HepG2 (cell line): ENCODE data around the gene FAM131A. TPM values are rescaled to one million over a fixed set of nuclear protein-coding genes. Genes with fewer than 3 reads are reported as not detected.

Source experiments
- EED ChIP-seq: sonication (generic); formaldehyde crosslinking; IDR thresholded peaks from 2 replicates; pipeline ENCODE4 v1.5.0; 2020; ENCODE audit warnings: mild to moderate bottlenecking, missing genetic modification reagents
- KAT7 ChIP-seq: IDR thresholded peaks from 2 replicates; pipeline ENCODE4 v1.6.1; 2018; ENCODE audit warnings: borderline replicate concordance, missing compliant biosample characterization
- MAX ChIP-seq: IDR thresholded peaks from 2 replicates; pipeline ENCODE4 v1.6.1; 2012; ENCODE audit warnings: inconsistent platforms
- NFE2L2 ChIP-seq: fragments of 150-350 bp; IDR thresholded peaks from 2 replicates; pipeline ENCODE4 v1.6.1; 2014; ENCODE audit warnings: low read length
- POGZ ChIP-seq: sonication (generic); formaldehyde crosslinking; IDR thresholded peaks from 2 replicates; pipeline ENCODE4 v1.4.0; 2020; ENCODE audit warnings: mild to moderate bottlenecking, missing genetic modification reagents
- SSRP1 ChIP-seq: IDR thresholded peaks from 2 replicates; pipeline ENCODE4 v1.6.1; 2016; ENCODE audit warnings: control low read depth
- TFDP2 ChIP-seq: sonication (generic); formaldehyde crosslinking; IDR thresholded peaks from 2 replicates; pipeline ENCODE4 v1.4.0; 2020; ENCODE audit warnings: missing genetic modification reagents
- THAP7 ChIP-seq: sonication (generic); formaldehyde crosslinking; IDR thresholded peaks from 2 replicates; pipeline ENCODE4 v1.8.1; 2023; ENCODE audit warnings: mild to moderate bottlenecking, missing genetic modification reagents
- YEATS2 ChIP-seq: sonication (generic); formaldehyde crosslinking; IDR thresholded peaks from 2 replicates; pipeline ENCODE4 v1.4.0; 2020; ENCODE audit warnings: missing genetic modification reagents, borderline replicate concordance
- ZBTB14 ChIP-seq: sonication (generic); formaldehyde crosslinking; IDR thresholded peaks from 2 replicates; pipeline ENCODE4 v1.4.0; 2020; ENCODE audit warnings: missing genetic modification reagents
- ZNF292 ChIP-seq: sonication (generic); formaldehyde crosslinking; IDR thresholded peaks from 2 replicates; pipeline ENCODE4 v1.8.1; 2022; ENCODE audit warnings: mild to moderate bottlenecking, low read depth, missing genetic modification reagents, borderline replicate concordance
- ZNF512 ChIP-seq: sonication (generic); formaldehyde crosslinking; IDR thresholded peaks from 2 replicates; pipeline ENCODE4 v1.4.0; 2020; ENCODE audit warnings: mild to moderate bottlenecking, missing genetic modification reagents
- ZNF891 ChIP-seq: sonication (generic); formaldehyde crosslinking; IDR thresholded peaks from 2 replicates; pipeline ENCODE4 v1.5.0; 2020; ENCODE audit warnings: mild to moderate bottlenecking, missing genetic modification reagents
- polyA plus RNA-seq, 8 experiments: library from polyadenylated mRNA; depleted of rRNA in 3 of 8; stranded (reverse) in 7 of 8; unstranded in 1 of 8; fragments of >200 nt; fragmentation: Illumina TruSeq in 4 of 8; extraction: Trizol in 4 of 8; gene quantifications; 2 replicates each; pipeline versions ENCODE4 v1.2.1 to v1.2.3, GENCODE V29; 2011 to 2016; ENCODE audit warnings: low read depth in 4 of 8, missing spikeins in 1 of 8, mixed read lengths in 1 of 8; ENCODE audit not compliant: insufficient read depth in 1 of 8
- total RNA-seq, 5 experiments: library from RNA; depleted of rRNA; stranded (reverse); fragments of >200 nt; fragmentation: Illumina TruSeq; extraction: Trizol; gene quantifications; 2 replicates each; pipeline ENCODE4 v1.2.3, GENCODE V29; 2016; ENCODE audit warnings: low read depth in 1 of 5
- TF ChIP-seq, protein P1 (sequence below): sonication (generic); formaldehyde crosslinking; IDR thresholded peaks from 2 replicates; pipeline ENCODE4; 2020; ENCODE audit warnings: missing genetic modification reagents, mild to moderate bottlenecking, borderline replicate concordance
- TF ChIP-seq, protein P2 (sequence below): sonication (generic); formaldehyde crosslinking; IDR thresholded peaks from 2 replicates; pipeline ENCODE4 v1.8.0; 2022; ENCODE audit warnings: missing genetic modification reagents, mild to moderate bottlenecking, moderate library complexity, borderline replicate concordance
- TF ChIP-seq, protein P3 (sequence below): sonication (generic); formaldehyde crosslinking; IDR thresholded peaks from 2 replicates; pipeline ENCODE4 v1.5.1; 2020; ENCODE audit warnings: mild to moderate bottlenecking, moderate library complexity, missing genetic modification reagents

FAM131A gene
- total and polyA plus RNA-seq, 2 of the 13 experiments (the other 11 are each of a cell fraction or from before 2014, with no cell fraction given), result 9.2 to 9.3 TPM

DNA sequence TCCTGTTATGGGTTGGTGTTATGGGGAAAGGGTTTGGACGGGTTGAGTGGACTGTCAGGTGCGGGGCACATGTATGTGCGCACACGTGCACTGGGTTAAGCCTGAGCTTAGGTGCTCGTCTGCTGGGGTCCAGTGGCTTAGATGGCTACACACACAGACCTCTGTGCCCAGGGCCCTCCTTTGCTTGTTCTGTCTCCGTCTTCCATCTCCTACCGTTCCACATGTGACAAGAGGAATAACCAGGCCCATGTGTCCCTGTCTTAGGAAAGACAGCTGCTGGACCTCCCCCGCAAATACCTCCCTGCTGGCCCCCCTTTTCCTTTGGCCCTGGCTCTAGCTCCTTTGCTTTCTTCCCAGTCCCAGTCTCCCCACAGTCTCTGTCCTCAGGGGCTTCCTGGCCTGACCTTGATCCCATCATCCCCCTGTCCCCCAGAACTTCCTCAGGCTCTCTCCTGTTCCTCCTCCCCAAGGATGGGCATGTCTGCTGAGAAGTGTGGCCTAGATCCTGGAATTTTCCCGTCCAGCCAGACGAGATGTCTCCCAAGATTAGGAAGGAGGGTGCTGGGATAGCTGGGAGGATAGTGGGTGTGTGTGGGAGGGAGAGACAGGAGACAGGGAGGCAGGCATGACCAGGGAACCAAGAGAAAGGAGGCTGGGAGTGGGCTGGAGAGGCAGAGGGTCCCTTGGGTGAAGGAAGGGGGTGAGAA lies 41.4 kb downstream of the FAM131A start (continued):
- no peak for TF ChIP-seq YEATS2
- peak; percentile 42; the same call in 1 of the 2 replicates for TF ChIP-seq SSRP1
- TF ChIP-seq TFDP2 (CRISPR knock-in tag), result no peak
- TF ChIP-seq NFE2L2, result no peak
- 0 out of 2 replicates have a peak, but pooled peaks have one; percentile 51 for TF ChIP-seq EED (CRISPR knock-in tag)
- TF ChIP-seq ZNF292 (CRISPR knock-in tag), result 0 out of 2 replicates have a peak, but pooled peaks have one; percentile 0
- TF ChIP-seq ZNF512 (CRISPR knock-in tag), result no peak
- peak; percentile 42; the same call in 1 of the 2 replicates for TF ChIP-seq THAP7 (CRISPR knock-in tag)
- TF ChIP-seq, protein P1, sequence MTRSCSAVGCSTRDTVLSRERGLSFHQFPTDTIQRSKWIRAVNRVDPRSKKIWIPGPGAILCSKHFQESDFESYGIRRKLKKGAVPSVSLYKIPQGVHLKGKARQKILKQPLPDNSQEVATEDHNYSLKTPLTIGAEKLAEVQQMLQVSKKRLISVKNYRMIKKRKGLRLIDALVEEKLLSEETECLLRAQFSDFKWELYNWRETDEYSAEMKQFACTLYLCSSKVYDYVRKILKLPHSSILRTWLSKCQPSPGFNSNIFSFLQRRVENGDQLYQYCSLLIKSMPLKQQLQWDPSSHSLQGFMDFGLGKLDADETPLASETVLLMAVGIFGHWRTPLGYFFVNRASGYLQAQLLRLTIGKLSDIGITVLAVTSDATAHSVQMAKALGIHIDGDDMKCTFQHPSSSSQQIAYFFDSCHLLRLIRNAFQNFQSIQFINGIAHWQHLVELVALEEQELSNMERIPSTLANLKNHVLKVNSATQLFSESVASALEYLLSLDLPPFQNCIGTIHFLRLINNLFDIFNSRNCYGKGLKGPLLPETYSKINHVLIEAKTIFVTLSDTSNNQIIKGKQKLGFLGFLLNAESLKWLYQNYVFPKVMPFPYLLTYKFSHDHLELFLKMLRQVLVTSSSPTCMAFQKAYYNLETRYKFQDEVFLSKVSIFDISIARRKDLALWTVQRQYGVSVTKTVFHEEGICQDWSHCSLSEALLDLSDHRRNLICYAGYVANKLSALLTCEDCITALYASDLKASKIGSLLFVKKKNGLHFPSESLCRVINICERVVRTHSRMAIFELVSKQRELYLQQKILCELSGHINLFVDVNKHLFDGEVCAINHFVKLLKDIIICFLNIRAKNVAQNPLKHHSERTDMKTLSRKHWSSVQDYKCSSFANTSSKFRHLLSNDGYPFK (CRISPR knock-in tag), result no peak
- TF ChIP-seq, protein P2, sequence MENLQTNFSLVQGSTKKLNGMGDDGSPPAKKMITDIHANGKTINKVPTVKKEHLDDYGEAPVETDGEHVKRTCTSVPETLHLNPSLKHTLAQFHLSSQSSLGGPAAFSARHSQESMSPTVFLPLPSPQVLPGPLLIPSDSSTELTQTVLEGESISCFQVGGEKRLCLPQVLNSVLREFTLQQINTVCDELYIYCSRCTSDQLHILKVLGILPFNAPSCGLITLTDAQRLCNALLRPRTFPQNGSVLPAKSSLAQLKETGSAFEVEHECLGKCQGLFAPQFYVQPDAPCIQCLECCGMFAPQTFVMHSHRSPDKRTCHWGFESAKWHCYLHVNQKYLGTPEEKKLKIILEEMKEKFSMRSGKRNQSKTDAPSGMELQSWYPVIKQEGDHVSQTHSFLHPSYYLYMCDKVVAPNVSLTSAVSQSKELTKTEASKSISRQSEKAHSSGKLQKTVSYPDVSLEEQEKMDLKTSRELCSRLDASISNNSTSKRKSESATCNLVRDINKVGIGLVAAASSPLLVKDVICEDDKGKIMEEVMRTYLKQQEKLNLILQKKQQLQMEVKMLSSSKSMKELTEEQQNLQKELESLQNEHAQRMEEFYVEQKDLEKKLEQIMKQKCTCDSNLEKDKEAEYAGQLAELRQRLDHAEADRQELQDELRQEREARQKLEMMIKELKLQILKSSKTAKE, result 0 out of 2 replicates have a peak, but pooled peaks have one; percentile 17
- TF ChIP-seq KAT7, result 0 out of 2 replicates have a peak, but pooled peaks have one; percentile 22
- TF ChIP-seq ZBTB14 (CRISPR knock-in tag), result no peak
- TF ChIP-seq, protein P3, sequence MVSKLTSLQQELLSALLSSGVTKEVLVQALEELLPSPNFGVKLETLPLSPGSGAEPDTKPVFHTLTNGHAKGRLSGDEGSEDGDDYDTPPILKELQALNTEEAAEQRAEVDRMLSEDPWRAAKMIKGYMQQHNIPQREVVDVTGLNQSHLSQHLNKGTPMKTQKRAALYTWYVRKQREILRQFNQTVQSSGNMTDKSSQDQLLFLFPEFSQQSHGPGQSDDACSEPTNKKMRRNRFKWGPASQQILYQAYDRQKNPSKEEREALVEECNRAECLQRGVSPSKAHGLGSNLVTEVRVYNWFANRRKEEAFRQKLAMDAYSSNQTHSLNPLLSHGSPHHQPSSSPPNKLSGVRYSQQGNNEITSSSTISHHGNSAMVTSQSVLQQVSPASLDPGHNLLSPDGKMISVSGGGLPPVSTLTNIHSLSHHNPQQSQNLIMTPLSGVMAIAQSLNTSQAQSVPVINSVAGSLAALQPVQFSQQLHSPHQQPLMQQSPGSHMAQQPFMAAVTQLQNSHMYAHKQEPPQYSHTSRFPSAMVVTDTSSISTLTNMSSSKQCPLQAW (CRISPR knock-in tag), result 0 out of 2 replicates have a peak, but pooled peaks have one; percentile 30
- TF ChIP-seq POGZ (CRISPR knock-in tag), result no peak
- peak; percentile 11; the same call in 1 of the 2 replicates for TF ChIP-seq MAX
- TF ChIP-seq ZNF891 (CRISPR knock-in tag), result no peak
